GM06990 (cell line): ENCODE results near the gene SRRM4.

ENCODE experiments used
- DNase-seq: peaks from one replicate; pipeline ENCODE4 v3.0.0-alpha.2; 2011; ENCODE audit not compliant: insufficient read length; ENCODE audit errors: extremely low read depth
- H3K27me3 ChIP-seq: replicated peaks from 2 replicates; pipeline ENCODE4 v1.6.0; 2011; ENCODE audit warnings: low read length; ENCODE audit not compliant: control insufficient read depth, insufficient read depth
- H3K36me3 ChIP-seq: 2 replicates; pipeline ENCODE4 v1.5.1; 2011; ENCODE audit warnings: low read length; ENCODE audit not compliant: control insufficient read depth, insufficient read depth
- H3K4me3 ChIP-seq: replicated peaks from 2 replicates; pipeline ENCODE4 v1.5.1; 2011; ENCODE audit warnings: low read depth, mild to moderate bottlenecking, control low read depth, low read length
- CTCF ChIP-seq: IDR thresholded peaks from 2 replicates; pipeline ENCODE4 v1.5.1; 2011; ENCODE audit warnings: low read length, control low read depth, mild to moderate bottlenecking, inconsistent platforms; ENCODE audit not compliant: insufficient read depth, poor library complexity, severe bottlenecking

SRRM4 gene

GRCh38 chr12:119088685-119089379 is 107.5 kb downstream of the SRRM4 start:
- Histone ChIP-seq H3K4me3 (no peak overlapping the region), H3K27me3 (peaks cover 2% of the 10 kb centered on the region; the same call in 1 of the 2 replicates)
- no peak for DNase-seq

GRCh38 chr12:119089380-119090013 is 108.2 kb downstream of the SRRM4 start:
- no peak overlapping the region for H3K4me3 ChIP-seq
- no peaks in the 10 kb centered on the region for H3K27me3 ChIP-seq
- no peaks in the 10 kb centered on the region for H3K36me3 ChIP-seq
- TF ChIP-seq CTCF, result no peak
- DNase-seq, result no peak

More at GRCh38 chr12:119088685-119089379, 107.5 kb downstream of the SRRM4 start:
- no peaks in the 10 kb centered on the region for H3K36me3 ChIP-seq
- no peak for TF ChIP-seq CTCF

- no peaks in the 10 kb centered on the region for H3K36me3 ChIP-seq
- TF ChIP-seq CTCF, result no peak
- no peak for DNase-seq
- H3K4me3 ChIP-seq, result no peak overlapping the region
- H3K27me3 ChIP-seq, result no peaks in the 10 kb centered on the region
Observed at GRCh38 chr12:119090276-119090675, 108.9 kb downstream of the SRRM4 start.

- no peaks in the 10 kb centered on the region for H3K27me3 ChIP-seq
- no peak for TF ChIP-seq CTCF
- no peak for DNase-seq
- H3K36me3 ChIP-seq, result no peaks in the 10 kb centered on the region
- H3K4me3 ChIP-seq, result no peak overlapping the region
Observed at GRCh38 chr12:119090865-119091264, 109.5 kb downstream of the SRRM4 start.

GRCh38 chr12:119096429-119097202 is 115.3 kb downstream of the SRRM4 start:
- Histone ChIP-seq H3K27me3 (no peaks in the 10 kb centered on the region; the same call in 1 of the 2 replicates), H3K4me3 (no peak overlapping the region), H3K36me3 (no peaks in the 10 kb centered on the region)
- no peak for DNase-seq
- no peak for TF ChIP-seq CTCF
